Ecto neural progenitor cell (in vitro differentiated cells): Measurements from ENCODE around the gene SLC24A1.

ENCODE experiments used
- DNase-seq: peaks from one replicate; pipeline ENCODE4 v3.0.0-alpha.2; 2018; ENCODE audit warnings: low spot score

The SLC24A1 gene

DNA sequence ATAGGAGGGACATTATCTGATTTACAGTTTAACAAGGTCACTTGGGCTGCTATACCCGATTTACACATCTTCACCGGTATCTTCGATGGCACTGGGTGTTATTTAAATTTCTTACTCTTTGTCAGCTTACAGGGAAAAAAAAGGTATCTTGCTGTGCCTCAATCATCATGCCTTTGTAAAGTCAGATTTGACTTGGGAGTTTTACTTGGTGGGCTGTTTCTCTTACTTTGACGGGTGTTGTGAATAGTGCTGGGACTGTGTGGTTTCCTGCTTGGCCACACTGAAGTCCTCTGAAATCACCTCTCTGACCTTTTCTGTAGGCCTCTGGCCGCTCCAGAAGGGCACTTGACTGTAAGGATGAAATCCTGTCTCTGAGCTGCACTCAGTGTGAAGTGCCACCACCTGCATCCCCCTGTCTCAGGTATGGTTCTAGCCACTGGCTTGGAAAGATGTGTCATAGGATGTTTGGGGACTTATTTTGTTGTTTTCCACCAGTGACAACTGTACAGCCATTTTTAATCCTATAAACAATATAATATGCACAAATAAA, 3.1 kb upstream of the SLC24A1 start:
- no peak for DNase-seq

DNA sequence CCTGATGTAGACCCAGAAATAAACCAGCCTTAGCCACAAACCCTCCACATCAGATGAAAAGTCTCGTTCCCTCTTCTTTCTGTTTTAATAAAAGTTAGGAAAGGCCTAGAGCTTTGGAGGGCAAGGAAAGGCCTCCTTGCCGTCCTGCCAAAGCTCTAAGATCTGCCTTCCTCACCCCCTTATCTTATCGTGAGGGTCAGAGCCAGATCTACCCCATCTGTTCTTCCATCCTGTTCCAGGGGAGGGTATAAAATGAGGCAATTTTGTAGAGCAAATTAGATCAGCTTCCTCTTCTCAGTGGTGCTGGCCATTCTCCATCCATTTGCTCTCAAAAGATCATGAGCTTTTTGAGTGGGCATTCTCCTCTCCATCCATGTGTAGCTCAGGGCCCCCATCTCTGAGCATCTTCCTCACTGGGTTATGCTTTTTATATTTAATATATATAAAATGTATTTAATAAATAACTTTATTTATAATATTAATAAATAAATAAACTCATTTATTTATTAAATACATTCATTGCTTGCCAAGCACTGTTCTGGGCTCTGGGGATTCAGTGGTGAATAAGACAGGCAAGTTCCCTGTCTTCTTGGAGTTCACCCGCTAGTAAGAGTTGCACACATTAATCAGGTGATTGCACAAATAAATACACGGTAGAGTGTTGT, 2.0 kb upstream of the SLC24A1 start:
- DNase-seq = no peak

DNA sequence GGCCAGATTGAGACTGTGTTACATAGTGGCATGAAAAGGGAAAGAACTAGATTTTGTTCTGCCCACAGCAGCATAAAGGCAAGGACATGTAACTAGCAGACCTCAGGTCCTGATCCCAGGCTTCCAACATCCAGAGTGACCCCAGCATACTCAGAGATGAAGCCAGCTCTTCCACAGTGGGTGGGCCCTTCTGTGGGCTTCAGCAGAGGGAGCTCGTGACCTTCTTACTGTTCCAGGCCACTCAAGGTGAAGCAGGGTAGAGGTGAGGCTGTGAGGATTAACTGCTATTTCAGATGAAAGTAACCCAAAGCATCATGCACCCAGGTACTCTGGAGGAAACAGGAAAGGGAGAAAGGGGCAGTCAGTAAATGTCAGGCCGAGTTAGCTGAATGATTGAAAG, 905 bp upstream of the SLC24A1 start:
- DNase-seq = no peak

DNA sequence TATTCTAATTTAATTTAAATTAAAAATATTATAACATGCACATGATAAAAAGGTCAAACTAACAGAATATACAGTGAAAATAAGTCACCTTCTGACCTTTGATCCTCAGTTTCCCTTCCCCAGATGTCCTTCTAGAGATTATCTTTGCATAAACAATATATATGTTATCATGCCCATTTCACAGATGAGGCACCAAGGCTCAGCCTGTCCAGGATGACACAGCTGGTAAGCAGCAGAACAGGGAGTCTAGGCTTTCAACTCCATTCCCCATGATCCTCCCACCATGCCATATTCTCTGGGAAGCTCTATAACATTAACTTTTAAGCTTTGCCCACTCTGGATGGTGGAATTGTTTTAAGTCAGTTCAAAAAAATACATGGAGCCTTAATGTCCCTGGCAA, 1.4 kb downstream of the SLC24A1 start:
- no peak for DNase-seq

DNA sequence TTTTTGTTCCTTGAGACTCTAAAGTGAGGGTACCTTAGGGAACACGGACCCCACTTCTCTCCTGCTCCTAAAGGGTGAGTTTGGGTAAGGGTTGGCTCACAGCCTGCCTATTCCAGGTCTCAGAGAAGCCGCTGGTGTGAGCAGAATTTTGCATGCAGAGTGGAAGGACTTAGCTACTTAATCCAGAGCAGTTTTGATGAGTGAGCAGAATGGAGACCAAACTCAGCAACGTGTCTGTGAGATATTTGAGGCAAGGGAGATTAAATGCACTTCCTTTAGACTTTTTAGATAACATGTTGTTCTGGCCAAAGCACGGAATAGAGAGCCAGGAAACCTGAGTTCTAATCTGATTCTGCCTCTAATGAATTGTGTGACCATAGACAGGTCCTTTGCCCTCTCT, 5.1 kb downstream of the SLC24A1 start:
- DNase-seq = no peak

DNA sequence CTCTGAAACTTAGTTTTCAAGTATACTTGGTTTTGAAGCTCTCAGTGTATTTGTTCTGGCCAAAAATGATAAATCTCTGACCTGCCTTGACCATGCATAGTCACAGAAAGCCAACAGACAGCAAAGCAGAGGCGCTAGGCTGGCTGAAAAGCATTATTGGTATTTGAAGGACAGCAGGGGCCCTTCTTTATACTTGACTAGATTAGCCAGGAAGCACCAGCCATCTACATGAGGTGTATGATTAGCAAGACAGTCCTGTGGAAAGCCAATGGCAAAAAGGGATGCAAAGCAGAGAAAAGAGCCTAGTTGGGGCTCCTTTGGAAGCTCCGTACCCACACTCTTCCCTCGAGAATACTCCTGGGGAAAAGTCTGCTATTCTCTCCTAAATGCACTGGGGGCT, 7.8 kb downstream of the SLC24A1 start:
- DNase-seq = no peak

DNA sequence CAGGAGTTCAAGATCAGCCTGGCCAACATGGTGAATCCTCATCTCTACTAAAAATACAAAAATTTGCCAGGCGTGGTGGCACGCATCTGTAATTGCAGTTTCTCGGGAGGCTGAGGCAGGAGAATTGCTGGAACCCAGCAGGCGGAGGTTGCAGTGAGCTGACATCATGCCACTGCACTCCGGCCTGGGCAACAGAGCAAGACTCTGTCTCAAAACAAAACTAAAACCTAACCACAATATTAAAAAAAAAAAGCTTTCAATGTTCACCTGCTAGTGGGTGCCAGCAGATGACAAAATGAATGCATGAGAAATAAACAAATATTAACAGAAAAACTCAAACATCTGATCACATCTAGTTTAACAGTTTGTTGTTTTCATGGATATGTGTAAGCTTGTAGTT, 9.0 kb downstream of the SLC24A1 start:
- no peak for DNase-seq

DNA sequence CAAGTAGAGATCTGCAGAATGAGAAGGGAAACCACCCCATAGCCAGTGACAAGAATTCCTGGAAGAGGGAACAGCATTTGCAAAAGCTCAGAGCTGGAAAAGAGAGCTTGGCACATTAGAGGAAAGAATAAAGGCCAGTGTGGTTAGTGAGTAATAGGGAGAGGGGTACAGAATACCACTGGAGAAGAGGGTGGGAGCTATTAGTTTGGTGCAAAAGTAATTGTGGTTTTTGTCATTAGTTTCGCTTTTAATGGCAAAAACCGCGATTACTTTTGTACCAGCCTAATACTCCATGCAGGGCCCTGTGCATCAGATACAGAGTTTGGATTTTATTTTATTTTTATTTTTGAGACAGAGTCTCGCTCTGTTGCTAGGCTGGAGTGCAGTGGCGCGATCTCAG, 9.8 kb downstream of the SLC24A1 start:
- DNase-seq = no peak

DNA sequence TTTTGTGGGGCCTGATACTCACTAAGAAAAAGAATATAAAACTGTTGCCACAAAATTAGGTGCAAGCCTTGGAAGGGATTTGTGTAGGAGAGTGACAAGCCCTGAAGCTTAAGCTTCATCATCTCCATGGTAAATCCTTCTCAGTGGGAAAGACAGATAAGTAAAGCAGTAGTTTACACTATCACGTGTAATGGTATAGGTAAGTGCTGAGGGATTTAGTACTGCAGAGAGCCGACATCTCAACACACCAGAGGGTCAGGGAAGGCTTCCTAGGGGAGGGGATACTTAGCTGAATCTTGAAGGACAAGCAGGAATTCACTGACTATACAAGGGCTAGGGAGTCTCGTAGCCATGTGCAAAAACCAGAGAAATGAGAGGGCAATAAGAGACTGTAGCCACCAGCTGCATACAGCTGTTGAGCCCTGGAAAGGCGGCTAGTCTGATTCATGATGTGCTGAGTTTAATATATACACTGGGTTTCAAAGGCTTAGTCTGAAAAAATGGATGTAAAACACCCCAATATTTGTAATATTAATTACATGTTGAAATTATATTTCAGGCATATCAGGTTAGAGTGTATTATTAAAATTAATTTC, 11.1 kb downstream of the SLC24A1 start:
- no peak for DNase-seq

DNA sequence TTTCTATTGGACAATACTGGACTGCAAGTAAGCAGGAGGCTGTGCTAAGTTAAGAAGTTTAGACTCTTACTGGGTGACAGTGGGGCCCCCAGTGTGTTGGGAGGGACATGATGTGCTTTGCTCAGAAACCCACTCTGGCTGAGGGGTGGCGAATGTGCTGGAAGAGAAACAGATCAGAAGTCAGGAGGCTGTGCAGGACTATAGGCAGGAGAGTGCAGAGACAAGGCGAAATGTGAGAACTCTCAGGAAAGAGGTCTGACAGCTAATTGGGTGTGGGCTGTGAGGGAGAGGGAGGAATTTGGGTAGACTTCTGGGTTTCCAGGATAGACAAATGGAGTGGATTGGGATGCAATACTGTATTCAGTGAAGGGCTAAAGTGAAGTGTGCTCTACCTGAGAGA, 12.0 kb downstream of the SLC24A1 start:
- no peak for DNase-seq

DNA sequence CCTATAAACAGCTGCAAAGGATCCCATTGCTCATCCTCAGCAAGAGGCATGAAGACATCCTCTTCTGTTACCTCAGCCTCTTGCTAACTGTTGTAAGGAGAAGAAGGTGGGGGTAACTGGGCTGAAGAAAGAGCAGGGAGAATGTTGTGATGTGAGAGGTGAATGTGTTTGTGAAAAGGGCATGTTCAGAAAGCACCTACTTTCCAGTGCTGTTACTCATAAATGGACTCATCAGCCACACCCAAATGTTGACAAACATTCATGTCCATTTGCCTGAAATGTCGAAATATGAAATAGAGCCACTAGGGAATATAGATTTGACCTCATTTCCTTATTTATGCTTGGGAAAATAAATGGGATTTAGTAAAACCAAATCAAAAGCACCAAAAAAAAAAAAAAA, 12.6 kb downstream of the SLC24A1 start:
- no peak for DNase-seq

DNA sequence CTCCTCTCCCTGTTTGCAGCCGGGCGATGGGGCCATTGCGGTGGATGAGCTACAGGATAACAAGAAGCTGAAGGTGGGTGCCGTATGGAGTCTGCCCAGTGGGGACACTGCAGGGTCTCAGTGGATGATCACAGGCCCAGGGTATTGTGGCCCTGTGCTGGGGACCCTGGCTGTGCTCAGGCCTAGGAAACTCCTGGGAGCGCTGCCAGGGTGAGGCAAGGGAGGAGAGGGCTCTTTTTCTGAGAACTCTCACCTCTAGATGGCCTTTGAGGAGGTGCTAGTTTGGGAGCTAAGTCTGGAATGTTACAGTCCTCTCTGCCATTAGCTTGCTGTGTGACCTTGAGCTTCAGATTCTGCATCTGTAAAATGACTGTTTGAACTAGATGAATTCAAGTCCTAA, 16.4 kb downstream of the SLC24A1 start:
- no peak for DNase-seq

DNA sequence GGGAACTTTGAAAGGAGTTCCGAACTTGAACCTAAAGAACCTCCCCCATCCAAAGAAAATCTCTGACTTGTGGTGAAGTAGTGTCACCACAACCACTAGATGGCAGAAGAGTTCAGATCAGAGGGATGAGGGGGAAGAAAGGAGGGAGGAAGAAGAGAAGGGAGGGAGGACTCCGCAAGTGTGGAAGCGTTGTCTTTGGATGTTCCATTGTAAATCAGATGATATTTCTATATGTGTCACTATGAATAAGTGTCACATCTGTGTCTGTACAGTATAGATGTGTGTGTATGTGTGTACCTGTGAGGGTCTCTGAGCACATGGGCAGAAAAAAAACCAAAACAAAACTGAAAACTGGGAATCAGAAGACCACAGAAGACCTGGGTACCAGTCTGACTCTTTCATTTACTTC, 16.9 kb downstream of the SLC24A1 start:
- DNase-seq = no peak

DNA sequence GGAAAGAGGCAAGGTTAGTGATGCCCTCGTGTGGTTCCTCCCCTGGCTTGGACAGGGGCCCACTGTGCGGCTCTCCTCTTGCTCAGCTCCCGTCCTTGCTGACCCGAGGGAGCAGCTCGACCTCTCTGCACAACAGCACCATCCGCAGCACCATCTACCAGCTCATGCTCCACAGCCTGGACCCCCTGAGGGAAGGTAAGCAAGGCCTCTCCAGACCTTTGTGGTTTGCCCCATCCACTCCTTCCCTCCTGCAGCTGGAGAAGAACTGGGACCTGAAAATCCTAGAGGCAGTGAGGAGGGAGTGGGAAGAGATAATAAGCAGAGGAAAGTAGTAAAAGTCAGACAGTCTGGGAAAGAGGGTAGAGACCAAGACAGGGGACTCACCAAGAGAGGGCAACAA, 17.8 kb downstream of the SLC24A1 start:
- no peak for DNase-seq

DNA sequence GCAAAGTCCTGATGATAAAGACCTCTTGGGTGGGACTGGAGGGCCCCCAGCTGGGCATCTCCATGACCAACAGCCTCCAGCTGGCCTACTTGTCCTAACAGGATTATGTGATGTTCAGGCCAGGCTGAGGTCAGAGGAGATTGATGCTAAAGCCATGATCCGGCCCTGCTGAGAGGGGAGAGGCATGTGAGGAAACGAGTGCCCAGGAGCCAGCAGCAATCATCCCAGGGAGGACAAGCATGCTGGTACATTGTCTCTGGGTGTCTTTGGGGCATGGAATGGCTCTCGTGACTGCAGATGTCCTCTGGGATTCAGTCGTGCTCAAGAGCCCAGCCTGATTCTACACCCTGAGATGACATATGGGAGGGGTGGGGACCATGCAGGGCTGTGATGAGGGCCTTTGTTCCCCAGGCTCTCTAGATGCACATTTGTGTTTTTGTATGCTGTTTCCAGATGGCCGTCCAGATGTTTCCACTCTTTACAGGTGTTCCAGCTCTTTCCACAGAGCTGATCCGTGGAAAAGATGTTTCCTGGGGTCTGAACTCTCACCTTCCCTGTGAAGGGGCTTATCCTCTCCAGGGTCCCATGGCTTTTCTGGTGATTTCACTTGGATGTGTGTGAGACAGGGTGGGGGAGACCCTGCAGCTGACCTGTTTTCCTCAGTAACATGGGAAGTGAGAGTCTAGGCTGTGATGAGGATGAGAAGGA, 20.2 kb downstream of the SLC24A1 start:
- DNase-seq = peak; percentile 53

DNA sequence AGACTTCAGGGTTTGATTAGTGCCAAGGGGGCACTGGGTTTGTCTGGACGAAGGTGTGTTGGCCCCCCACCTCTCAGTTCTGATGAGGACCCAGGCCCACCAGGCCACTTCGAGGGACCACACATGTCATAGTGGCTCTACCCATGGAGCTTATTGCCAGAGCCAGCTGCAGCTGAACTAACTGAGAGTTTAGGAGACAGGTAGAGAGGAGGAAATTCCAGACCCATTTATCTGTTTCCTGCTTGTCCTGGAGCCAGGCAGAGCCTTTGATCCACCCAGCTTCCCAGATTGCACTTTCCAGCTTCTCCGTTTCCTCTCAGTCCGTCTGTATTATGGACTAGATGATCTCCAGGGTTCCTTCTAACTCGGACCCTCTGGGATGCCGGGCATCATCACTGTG, 20.9 kb downstream of the SLC24A1 start:
- DNase-seq = no peak

DNA sequence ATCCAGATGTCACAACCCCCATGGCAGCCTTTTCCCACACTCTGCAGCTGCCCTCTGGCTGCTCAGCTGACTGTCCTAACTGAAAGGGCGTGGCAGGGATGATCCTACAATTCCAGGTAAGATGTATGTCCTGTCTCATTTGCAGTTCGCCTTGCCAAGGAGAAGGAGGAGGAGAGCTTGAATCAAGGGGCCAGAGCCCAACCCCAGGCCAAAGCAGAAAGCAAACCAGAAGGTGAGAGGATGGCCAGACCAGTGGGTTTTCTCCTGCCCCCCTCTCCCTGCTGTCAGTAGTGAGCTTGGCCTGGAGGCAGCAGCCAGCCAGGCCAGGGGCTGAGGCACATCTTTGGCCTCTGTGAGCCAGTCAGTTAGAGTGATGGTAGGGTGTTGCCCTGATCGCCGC, 22.5 kb downstream of the SLC24A1 start:
- no peak for DNase-seq

DNA sequence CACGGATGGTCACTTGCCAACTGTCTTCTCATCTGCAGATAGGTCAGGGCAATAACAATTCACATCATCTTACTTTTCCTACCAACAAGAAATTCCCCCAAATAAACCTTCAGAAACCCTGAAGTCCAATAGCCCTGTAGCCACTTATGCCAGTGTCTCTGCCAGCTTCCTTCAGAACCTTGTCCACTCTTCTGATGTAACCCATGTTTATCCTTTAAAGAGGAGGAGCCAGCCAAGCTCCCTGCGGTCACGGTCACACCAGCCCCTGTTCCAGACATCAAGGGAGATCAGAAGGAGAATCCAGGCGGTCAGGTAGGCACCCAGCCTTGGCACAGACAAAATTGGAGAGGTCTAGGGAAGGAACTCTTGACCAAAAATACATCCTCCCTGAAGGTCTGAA, 23.7 kb downstream of the SLC24A1 start:
- DNase-seq = no peak

DNA sequence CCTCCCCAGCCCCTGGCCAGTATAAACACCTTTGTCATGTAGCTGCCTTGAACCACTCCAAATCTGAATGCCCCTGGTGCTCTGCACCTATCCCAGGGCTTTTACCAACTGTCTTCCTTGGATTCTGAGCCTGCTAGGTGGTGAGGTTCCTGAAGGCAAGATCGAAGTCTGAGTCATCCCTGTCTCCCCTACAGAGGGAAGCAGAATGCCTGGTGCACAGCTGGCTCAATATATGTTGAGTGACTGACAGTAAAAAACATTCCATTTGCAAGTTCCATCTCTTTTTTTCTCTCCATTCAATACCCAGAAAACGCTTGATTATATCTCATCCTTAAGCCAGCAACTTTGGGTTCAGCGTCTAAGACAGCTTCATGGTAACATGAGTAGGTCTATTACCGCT, 24.7 kb downstream of the SLC24A1 start:
- no peak for DNase-seq

DNA sequence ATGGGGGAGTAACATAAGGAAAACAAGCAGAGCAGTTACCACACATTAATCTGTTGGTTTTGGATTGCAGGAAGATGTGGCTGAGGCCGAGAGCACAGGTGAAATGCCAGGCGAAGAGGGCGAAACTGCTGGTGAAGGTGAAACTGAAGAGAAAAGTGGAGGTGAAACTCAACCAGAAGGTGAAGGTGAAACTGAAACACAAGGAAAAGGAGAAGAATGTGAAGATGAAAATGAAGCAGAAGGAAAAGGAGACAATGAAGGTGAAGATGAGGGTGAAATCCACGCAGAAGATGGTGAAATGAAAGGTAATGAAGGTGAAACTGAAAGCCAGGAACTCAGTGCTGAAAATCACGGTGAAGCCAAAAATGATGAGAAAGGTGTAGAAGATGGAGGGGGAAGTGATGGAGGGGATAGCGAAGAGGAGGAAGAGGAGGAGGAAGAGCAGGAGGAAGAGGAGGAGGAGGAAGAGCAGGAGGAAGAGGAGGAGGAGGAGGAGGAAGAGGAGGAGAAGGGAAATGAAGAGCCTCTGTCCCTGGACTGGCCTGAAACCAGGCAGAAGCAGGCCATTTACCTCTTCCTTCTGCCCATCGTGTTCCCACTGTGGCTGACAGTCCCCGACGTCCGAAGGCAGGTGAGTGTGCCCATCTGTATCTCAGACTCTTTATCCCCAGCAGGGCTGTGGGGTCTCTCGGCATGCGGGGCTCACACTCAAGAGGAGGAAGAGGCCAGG, 28.7 kb downstream of the SLC24A1 start:
- DNase-seq = no peak

DNA sequence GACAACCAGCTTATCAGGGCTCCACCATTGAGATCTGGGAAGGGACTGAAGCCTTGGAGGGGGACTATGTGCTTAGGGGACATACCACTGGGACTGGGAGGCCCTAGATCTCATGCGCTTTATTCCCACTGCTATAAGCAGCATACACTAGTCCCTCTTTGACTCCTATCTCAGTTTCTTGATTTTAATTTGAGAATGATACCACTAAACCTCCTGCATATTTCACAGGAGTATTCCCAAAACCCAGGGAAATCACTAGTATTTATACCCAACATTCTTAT, 29.2 kb downstream of the SLC24A1 start:
- DNase-seq = no peak

DNA sequence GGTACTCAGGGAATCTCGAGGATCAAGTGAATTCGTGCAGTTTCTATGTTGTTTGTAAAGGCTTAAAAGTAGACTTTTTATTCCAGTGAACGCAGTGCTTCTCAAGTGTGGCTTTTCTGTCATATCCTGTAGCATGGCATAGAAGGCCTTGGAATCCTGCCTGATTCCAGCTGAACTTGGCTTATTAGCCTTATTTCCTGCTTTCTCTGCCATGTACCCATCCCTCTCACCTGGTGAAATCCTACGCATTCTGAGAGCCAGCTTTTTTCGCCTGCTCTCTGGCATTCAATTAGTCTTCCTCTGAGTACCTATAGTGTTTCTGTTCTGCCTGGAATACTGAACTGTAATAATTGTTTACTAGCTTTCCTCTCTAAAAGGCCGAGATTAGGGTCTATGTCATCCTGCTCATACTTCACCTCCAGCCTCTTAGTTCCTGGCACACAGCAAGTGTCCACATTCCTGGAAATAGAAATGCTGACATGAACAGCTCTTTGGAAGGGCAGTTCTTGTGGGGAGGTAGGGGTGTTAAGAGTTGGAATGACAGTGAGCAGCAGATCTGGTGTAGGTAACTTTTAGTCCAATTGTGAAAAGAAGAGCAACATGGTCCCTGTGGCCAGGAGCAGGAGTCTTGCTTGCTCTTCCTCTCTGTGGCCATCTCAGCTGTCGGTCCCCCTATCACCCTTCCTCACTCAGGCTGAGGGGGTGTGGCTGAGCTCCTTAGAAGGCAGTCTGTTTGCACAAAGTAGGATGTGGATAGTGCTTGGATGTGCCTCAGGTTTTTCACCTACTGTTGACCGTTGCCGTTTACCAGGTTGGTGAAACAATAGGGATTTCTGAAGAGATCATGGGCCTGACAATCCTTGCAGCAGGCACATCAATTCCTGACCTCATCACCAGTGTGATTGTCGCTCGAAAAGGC, 30.4 kb downstream of the SLC24A1 start:
- DNase-seq = no peak
